Prostate gland (tissue), 2 donors: Measurements from ENCODE around the gene NACC1. TPM values are rescaled to one million over a fixed set of nuclear protein-coding genes. Genes with fewer than 3 reads are reported as not detected.

ENCODE experiments used
- DNase-seq: peaks from one replicate; pipeline ENCODE4 v3.0.0-alpha.2; 2019; ENCODE audit warnings: low spot score
- H3K27ac ChIP-seq, 2 donors: fragments of 200-600 bp; sonication (generic); 2 replicates each; pipeline ENCODE4 v1.5.1; 2017 to 2019
- H3K27me3 ChIP-seq: fragments of 200-600 bp; sonication (generic); replicated peaks from 2 replicates; pipeline ENCODE4 v1.5.1; 2019; ENCODE audit not compliant: insufficient read depth
- H3K36me3 ChIP-seq, 2 donors: fragments of 200-600 bp; sonication (generic); 1 replicate in 1 of 2; 2 replicates in 1 of 2; pipeline versions ENCODE4 v1.5.1 to v1.8.1; 2017 to 2019
- H3K4me1 ChIP-seq: fragments of 200-600 bp; sonication (generic); replicated peaks from 2 replicates; pipeline ENCODE4 v1.5.1; 2019
- H3K4me3 ChIP-seq, 2 donors: fragments of 200-600 bp; sonication (generic); 2 replicates each; pipeline ENCODE4 v1.5.1; 2017 to 2019
- H3K9me3 ChIP-seq: fragments of 200-600 bp; sonication (generic); 2 replicates; pipeline ENCODE4 v1.5.1; 2017
- CTCF ChIP-seq, 4 experiments: fragments of 200-600 bp in 2 of 4; fragments of 450-650 bp in 2 of 4; sonication (generic) in 2 of 4; IDR thresholded peaks; 1 replicate in 3 of 4; 2 replicates in 1 of 4; pipeline ENCODE4 v1.5.1; 2016 to 2019; ENCODE audit warnings: antibody characterized with exemption in 4 of 4, mild to moderate bottlenecking in 2 of 4, moderate library complexity in 2 of 4
- POLR2A ChIP-seq: fragments of 450-650 bp; IDR thresholded peaks from one replicate; pipeline ENCODE4 v1.6.1; 2016; ENCODE audit warnings: antibody characterized with exemption, mild to moderate bottlenecking
- POLR2AphosphoS5 ChIP-seq: sonication (generic); formaldehyde crosslinking; IDR thresholded peaks from one replicate; pipeline ENCODE4 v1.6.1; 2017; ENCODE audit warnings: antibody characterized with exemption
- WGBS: methylation state at CpG from one replicate; pipeline ENCODE4 v1.1.5; 2018; 5-methylcytosine and 5-hydroxymethylcytosine counted together
- intact Hi-C: fragments of 100-400 bp; cut with DNase I; formaldehyde crosslinking; loops from one replicate; pipeline ENCODE4 v1.14.2; 2022
- total RNA-seq, 2 donors: library from RNA; depleted of rRNA; stranded (reverse); fragments of >200 nt; gene quantifications; one replicate each; pipeline ENCODE4 v1.1.0, GENCODE V29; 2016

NACC1 gene
- total RNA-seq, 2 donors from 2014 or later: 52.4 to 91.9 TPM

GRCh38 chr19:13090511-13091231, 27.4 kb upstream of the NACC1 start:
- Histone ChIP-seq H3K36me3 (peaks cover 5 to 13% of the 10 kb centered on the region in 2 donors), H3K27ac (peak overlapping the region; percentile 65 to 79), H3K9me3 (no peaks in the 10 kb centered on the region), H3K4me1 (peaks cover 5% of the 10 kb centered on the region), H3K4me3 (no peak overlapping the region), H3K27me3 (no peaks in the 10 kb centered on the region)
- DNase-seq: no peak
- no peak for TF ChIP-seq CTCF (IDR thresholded peaks at IDR 0.05)
- 43% methylated on average over 9 of the region's 10 CpGs for WGBS
- intact Hi-C loops: no loop called here

GRCh38 chr19:13091400-13092157, 26.5 kb upstream of the NACC1 start:
- peaks cover 5% of the 10 kb centered on the region for H3K4me1 ChIP-seq
- no peak for DNase-seq
- intact Hi-C loops: loop anchor here (2.0 kb wide), 1 partner anchor 109 kb away; no protein-coding TSS in a partner anchor
- peaks cover 5 to 13% of the 10 kb centered on the region in 2 donors for H3K36me3 ChIP-seq
- no peaks in the 10 kb centered on the region for H3K9me3 ChIP-seq
- WGBS: 25% methylated on average over 25 of the region's 25 CpGs
- TF ChIP-seq CTCF (IDR thresholded peaks at IDR 0.05): peak in 1 of 4 experiments; percentile 6
- no peak for TF ChIP-seq POLR2A
- peak; percentile 25 for TF ChIP-seq POLR2AphosphoS5
- no peaks in the 10 kb centered on the region for H3K27me3 ChIP-seq
- peak overlapping the region; percentile 79 to 88 for H3K27ac ChIP-seq
- no peak overlapping the region for H3K4me3 ChIP-seq

GRCh38 chr19:13092158-13092543, 25.9 kb upstream of the NACC1 start:
- Histone ChIP-seq H3K4me3 (no peak overlapping the region), H3K9me3 (no peaks in the 10 kb centered on the region), H3K4me1 (peaks cover 5% of the 10 kb centered on the region), H3K27ac (peak overlapping the region; percentile 79 to 88), H3K36me3 (peaks cover 5 to 13% of the 10 kb centered on the region in 2 donors), H3K27me3 (no peaks in the 10 kb centered on the region)
- DNase-seq: no peak
- TF ChIP-seq POLR2A: no peak
- TF ChIP-seq CTCF (IDR thresholded peaks at IDR 0.05): no peak
- TF ChIP-seq POLR2AphosphoS5: no peak
- intact Hi-C loops: loop anchor here (2.0 kb wide), 1 partner anchor 109 kb away; no protein-coding TSS in a partner anchor
- WGBS: 74% methylated on average over 2 of the region's 2 CpGs

GRCh38 chr19:13092606-13093235, 25.3 kb upstream of the NACC1 start:
- peak overlapping the region; percentile 79 to 88 for H3K27ac ChIP-seq
- peaks cover 5 to 13% of the 10 kb centered on the region in 2 donors for H3K36me3 ChIP-seq
- 69% methylated on average over 9 of the region's 14 CpGs for WGBS
- no peak overlapping the region for H3K4me3 ChIP-seq
- no peak for DNase-seq
- intact Hi-C loops: loop anchor here (2.0 kb wide), 1 partner anchor 110 kb away; no protein-coding TSS in a partner anchor
- no peaks in the 10 kb centered on the region for H3K9me3 ChIP-seq
- no peaks in the 10 kb centered on the region for H3K27me3 ChIP-seq
- H3K4me1 ChIP-seq: peaks cover 9% of the 10 kb centered on the region
- TF ChIP-seq POLR2AphosphoS5: no peak
- TF ChIP-seq CTCF (IDR thresholded peaks at IDR 0.05): no peak
- no peak for TF ChIP-seq POLR2A
